SU-DHL-6 (cell line): ENCODE data around the gene REN.

Source experiments
- H2AFZ ChIP-seq: fragments of 200-600 bp; sonication (generic); 2 replicates; pipeline ENCODE4 v1.6.1; 2014; ENCODE audit warnings: low read depth, mild to moderate bottlenecking, moderate library complexity, mixed read lengths, antibody characterized with exemption, low read length; ENCODE audit not compliant: severe bottlenecking
- H3F3A ChIP-seq: fragments of 200-600 bp; shearing (Covaris generic); 2 replicates; pipeline ENCODE4 v1.6.0; 2016; ENCODE audit warnings: antibody characterized with exemption, mild to moderate bottlenecking; ENCODE audit not compliant: insufficient read depth
- H3K27ac ChIP-seq: fragments of 200-600 bp; sonication (generic); 2 replicates; pipeline ENCODE4 v1.5.1; 2016; ENCODE audit warnings: low read depth, mild to moderate bottlenecking, low read length, moderate library complexity, mixed read lengths
- H3K27me3 ChIP-seq: fragments of 200-600 bp; sonication (generic), shearing (Covaris generic); 2 replicates; pipeline ENCODE4 v1.6.0; 2014; ENCODE audit warnings: mild to moderate bottlenecking, low read length
- H3K36me3 ChIP-seq: fragments of 200-600 bp; sonication (generic); 2 replicates; pipeline ENCODE4 v1.6.1; 2014; ENCODE audit warnings: mild to moderate bottlenecking, low read length, mixed read lengths
- H3K4me2 ChIP-seq: fragments of 300-600, 200-600 bp; shearing (Covaris generic), sonication (generic); 2 replicates; pipeline ENCODE4 v1.6.0; 2014; ENCODE audit warnings: low read length, low read depth, mild to moderate bottlenecking; ENCODE audit not compliant: poor library complexity, severe bottlenecking
- H3K4me3 ChIP-seq: fragments of 200-600 bp; sonication (generic); 2 replicates; pipeline ENCODE4 v1.5.1; 2014; ENCODE audit warnings: antibody characterized with exemption, low read length, mild to moderate bottlenecking, mixed read lengths; ENCODE audit not compliant: insufficient read depth, poor library complexity, severe bottlenecking
- H3K79me2 ChIP-seq: fragments of 200-600 bp; sonication (generic); 2 replicates; pipeline ENCODE4 v1.6.1; 2014; ENCODE audit warnings: mild to moderate bottlenecking, low read length, moderate library complexity; ENCODE audit not compliant: insufficient read depth
- H3K9ac ChIP-seq: fragments of 200-600 bp; sonication (generic); 2 replicates; pipeline ENCODE4 v1.7.0; 2014; ENCODE audit warnings: mild to moderate bottlenecking, low read length
- H3K9me2 ChIP-seq: fragments of 200-600 bp; sonication (generic); replicated peaks from 2 replicates; pipeline ENCODE4 v1.6.1; 2014; ENCODE audit warnings: low read length; ENCODE audit not compliant: insufficient read depth
- H3K9me3 ChIP-seq: fragments of 200-600 bp; sonication (generic); 2 replicates; pipeline ENCODE4 v1.6.1; 2014; ENCODE audit warnings: low read length, mixed read lengths; ENCODE audit not compliant: insufficient read depth
- H4K20me1 ChIP-seq: fragments of 200-600 bp; sonication (generic); 2 replicates; pipeline ENCODE4 v1.6.1; 2014; ENCODE audit warnings: low read depth, mild to moderate bottlenecking, antibody characterized with exemption, low read length, moderate library complexity, mixed read lengths
- EZH2phosphoT487 ChIP-seq: fragments of 200-600 bp; sonication (generic), shearing (Covaris generic); conservative IDR thresholded peaks from 2 replicates; pipeline ENCODE4 v1.6.1; 2018; ENCODE audit warnings: mild to moderate bottlenecking, antibody characterized with exemption, low read length, moderate library complexity, mixed read lengths
- TF ChIP-seq, protein P1 (sequence below): fragments of 200-600 bp; sonication (generic); IDR thresholded peaks from one replicate; pipeline ENCODE4 v1.5.1; 2017; ENCODE audit warnings: antibody characterized with exemption, mild to moderate bottlenecking, low read length, moderate library complexity; ENCODE audit not compliant: insufficient read depth, poor library complexity, severe bottlenecking

Gene REN

DNA sequence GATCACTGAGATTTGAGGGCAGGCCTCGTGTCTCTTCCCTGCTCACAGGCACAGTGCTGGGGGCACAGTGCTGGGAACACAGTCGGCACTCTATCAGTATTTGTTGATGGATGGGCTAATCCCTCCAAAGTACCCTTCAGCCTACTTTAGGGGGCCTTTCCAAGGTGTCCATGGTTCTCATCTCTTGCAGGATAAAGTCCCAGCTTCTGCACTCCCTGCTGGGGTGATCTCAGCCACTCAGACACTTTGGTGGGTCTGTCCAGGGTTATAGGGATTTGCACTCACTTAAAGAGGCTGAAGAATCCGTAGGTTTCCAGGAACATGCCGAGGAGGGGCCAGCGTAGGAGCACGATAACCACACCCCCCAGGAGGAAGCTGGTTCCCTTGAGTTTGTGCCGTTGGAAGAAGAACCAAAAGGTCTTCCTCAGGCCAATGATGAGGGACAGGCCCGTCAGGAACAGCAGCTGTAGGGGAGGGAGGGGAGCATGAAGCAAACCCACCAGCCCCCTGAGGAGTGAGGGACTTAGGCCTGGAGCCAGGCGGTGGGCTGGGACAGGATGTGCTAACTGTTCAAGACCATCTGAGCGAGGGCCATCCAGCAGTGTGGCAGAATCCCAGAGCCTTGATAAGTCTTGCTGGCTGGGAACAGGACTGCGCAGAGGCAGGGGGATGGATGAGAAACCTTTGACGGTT is 35.4 kb upstream of the REN start:
- Histone ChIP-seq H3K79me2 (no peaks in the 10 kb centered on the region), H3K27me3 (no peaks in the 10 kb centered on the region), H3K9ac (no peak overlapping the region), H2AFZ (no peak overlapping the region), H3K36me3 (no peaks in the 10 kb centered on the region), H4K20me1 (no peaks in the 10 kb centered on the region), H3K4me2 (no peak overlapping the region), H3K27ac (no peak overlapping the region), H3K4me3 (no peak overlapping the region), H3F3A (no peaks in the 10 kb centered on the region), H3K9me3 (no peaks in the 10 kb centered on the region), H3K9me2 (no peaks in the 10 kb centered on the region)
- no peak for TF ChIP-seq EZH2phosphoT487
- TF ChIP-seq, protein P1, sequence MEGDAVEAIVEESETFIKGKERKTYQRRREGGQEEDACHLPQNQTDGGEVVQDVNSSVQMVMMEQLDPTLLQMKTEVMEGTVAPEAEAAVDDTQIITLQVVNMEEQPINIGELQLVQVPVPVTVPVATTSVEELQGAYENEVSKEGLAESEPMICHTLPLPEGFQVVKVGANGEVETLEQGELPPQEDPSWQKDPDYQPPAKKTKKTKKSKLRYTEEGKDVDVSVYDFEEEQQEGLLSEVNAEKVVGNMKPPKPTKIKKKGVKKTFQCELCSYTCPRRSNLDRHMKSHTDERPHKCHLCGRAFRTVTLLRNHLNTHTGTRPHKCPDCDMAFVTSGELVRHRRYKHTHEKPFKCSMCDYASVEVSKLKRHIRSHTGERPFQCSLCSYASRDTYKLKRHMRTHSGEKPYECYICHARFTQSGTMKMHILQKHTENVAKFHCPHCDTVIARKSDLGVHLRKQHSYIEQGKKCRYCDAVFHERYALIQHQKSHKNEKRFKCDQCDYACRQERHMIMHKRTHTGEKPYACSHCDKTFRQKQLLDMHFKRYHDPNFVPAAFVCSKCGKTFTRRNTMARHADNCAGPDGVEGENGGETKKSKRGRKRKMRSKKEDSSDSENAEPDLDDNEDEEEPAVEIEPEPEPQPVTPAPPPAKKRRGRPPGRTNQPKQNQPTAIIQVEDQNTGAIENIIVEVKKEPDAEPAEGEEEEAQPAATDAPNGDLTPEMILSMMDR: no peak

- H3K79me2 ChIP-seq: no peaks in the 10 kb centered on the region
- no peak for TF ChIP-seq EZH2phosphoT487
- TF ChIP-seq, protein P1: no peak
- no peaks in the 10 kb centered on the region for H3F3A ChIP-seq
- H3K27ac ChIP-seq: no peak overlapping the region
- no peak overlapping the region for H3K4me2 ChIP-seq
- no peaks in the 10 kb centered on the region for H3K9me3 ChIP-seq
- no peak overlapping the region for H2AFZ ChIP-seq
- no peaks in the 10 kb centered on the region for H3K27me3 ChIP-seq
- H4K20me1 ChIP-seq: no peaks in the 10 kb centered on the region
- no peak overlapping the region for H3K4me3 ChIP-seq
- H3K9ac ChIP-seq: no peak overlapping the region
- no peaks in the 10 kb centered on the region for H3K36me3 ChIP-seq
- no peaks in the 10 kb centered on the region for H3K9me2 ChIP-seq
Observed at GRCh38 chr1:204199579-204199978, 33.4 kb upstream of the REN start.

- Histone ChIP-seq H3K9ac (no peak overlapping the region), H3K4me2 (no peak overlapping the region), H3K27ac (no peak overlapping the region)
Observed at GRCh38 chr1:204198348-204199340, 32.5 kb upstream of the REN start.

More at GRCh38 chr1:204198348-204199340, 32.5 kb upstream of the REN start:
- Histone ChIP-seq H3F3A (no peaks in the 10 kb centered on the region), H2AFZ (no peak overlapping the region), H3K36me3 (no peaks in the 10 kb centered on the region), H3K79me2 (no peaks in the 10 kb centered on the region), H4K20me1 (no peaks in the 10 kb centered on the region), H3K9me2 (no peaks in the 10 kb centered on the region), H3K27me3 (no peaks in the 10 kb centered on the region), H3K4me3 (no peak overlapping the region), H3K9me3 (no peaks in the 10 kb centered on the region)
- TF ChIP-seq EZH2phosphoT487: no peak
- TF ChIP-seq, protein P1: no peak
